Neuronal stem cell (in vitro differentiated cells): ENCODE measurements around the gene ENOSF1.

ENCODE experiments used
- DNase-seq: peaks from one replicate; pipeline ENCODE4 v3.0.0-alpha.2; 2013; ENCODE audit warnings: low spot score
- H2AFZ ChIP-seq: one replicate; pipeline ENCODE4 v1.6.1; 2013; ENCODE audit warnings: mild to moderate bottlenecking, low read length, inconsistent platforms
- H2AK5ac ChIP-seq: 2 replicates; pipeline ENCODE4 v1.6.1; 2013; ENCODE audit warnings: low read depth, mild to moderate bottlenecking, inconsistent platforms, low read length, moderate library complexity, mixed read lengths
- H2BK120ac ChIP-seq: 2 replicates; pipeline ENCODE4 v1.6.1; 2013; ENCODE audit warnings: low read depth, mild to moderate bottlenecking, inconsistent platforms, low read length, moderate library complexity, mixed read lengths
- H2BK12ac ChIP-seq: one replicate; pipeline ENCODE4 v1.6.1; 2013; ENCODE audit warnings: low read length, inconsistent platforms
- H2BK15ac ChIP-seq: 2 replicates; pipeline ENCODE4 v1.6.1; 2013; ENCODE audit warnings: mild to moderate bottlenecking, low read length, inconsistent platforms, mixed read lengths
- H2BK5ac ChIP-seq: one replicate; pipeline ENCODE4 v1.6.1; 2013; ENCODE audit warnings: inconsistent platforms, mild to moderate bottlenecking, low read length, moderate library complexity
- H3K14ac ChIP-seq: one replicate; pipeline ENCODE4 v1.6.1; 2013; ENCODE audit warnings: low read length, inconsistent platforms
- H3K18ac ChIP-seq: 2 replicates; pipeline ENCODE4 v1.6.1; 2013; ENCODE audit warnings: low read length, inconsistent platforms
- H3K23ac ChIP-seq: 2 replicates; pipeline ENCODE4 v1.6.1; 2013; ENCODE audit warnings: low read depth, mild to moderate bottlenecking, mixed read lengths, low read length, inconsistent platforms; ENCODE audit not compliant: poor library complexity
- H3K27ac ChIP-seq: replicated peaks from 3 replicates; pipeline ENCODE4 v1.5.1; 2013; ENCODE audit warnings: low read length, inconsistent platforms
- H3K27me3 ChIP-seq, 3 experiments: 2 replicates each; pipeline ENCODE4 v1.6.1; 2013; ENCODE audit warnings: low read length in 3 of 3, mild to moderate bottlenecking in 2 of 3, inconsistent platforms in 1 of 3, low read depth in 1 of 3, mixed read lengths in 1 of 3, moderate library complexity in 1 of 3; ENCODE audit not compliant: control insufficient read depth in 3 of 3, insufficient read depth in 3 of 3
- H3K36me3 ChIP-seq, 2 donors: replicated peaks in 1 of 2; 2 replicates each; pipeline ENCODE4 v1.6.1; 2013; ENCODE audit warnings: low read length in 2 of 2; ENCODE audit not compliant: control insufficient read depth in 2 of 2, insufficient read depth in 2 of 2
- H3K4ac ChIP-seq: 2 replicates; pipeline ENCODE4 v1.6.1; 2013; ENCODE audit warnings: inconsistent platforms, mild to moderate bottlenecking, low read length, moderate library complexity
- H3K4me1 ChIP-seq, 2 donors: 1 replicate in 1 of 2; 2 replicates in 1 of 2; pipeline ENCODE4 v1.6.1; 2013; ENCODE audit warnings: low read length in 2 of 2, low read depth in 1 of 2; ENCODE audit not compliant: control insufficient read depth in 2 of 2, insufficient read depth in 1 of 2
- H3K4me2 ChIP-seq: one replicate; pipeline ENCODE4 v1.6.1; 2013; ENCODE audit warnings: mild to moderate bottlenecking, low read length, inconsistent platforms; ENCODE audit not compliant: insufficient read depth, poor library complexity, severe bottlenecking
- H3K4me3 ChIP-seq, 2 donors: 2 replicates each; pipeline ENCODE4 v1.5.1; 2013; ENCODE audit warnings: low read length in 2 of 2, mild to moderate bottlenecking in 2 of 2, inconsistent platforms in 1 of 2, moderate library complexity in 1 of 2
- H3K79me1 ChIP-seq: one replicate; pipeline ENCODE4 v1.6.1; 2013; ENCODE audit warnings: low read depth, mild to moderate bottlenecking, inconsistent platforms, low read length, moderate library complexity
- H3K9ac ChIP-seq: one replicate; pipeline ENCODE4 v1.6.1; 2013; ENCODE audit warnings: mild to moderate bottlenecking, low read depth, low read length, inconsistent platforms; ENCODE audit not compliant: poor library complexity
- H3K9me3 ChIP-seq, 2 donors: replicated peaks in 1 of 2; 2 replicates each; pipeline versions ENCODE3 to v1.6.1; 2013; ENCODE audit warnings: low read length in 2 of 2, mild to moderate bottlenecking in 2 of 2, inconsistent platforms in 1 of 2, low read depth in 1 of 2, mixed read lengths in 1 of 2, moderate library complexity in 1 of 2; ENCODE audit not compliant: control insufficient read depth in 2 of 2, insufficient read depth in 1 of 2
- H4K8ac ChIP-seq: one replicate; pipeline ENCODE4 v1.6.1; 2013; ENCODE audit warnings: low read depth, mild to moderate bottlenecking, inconsistent platforms, low read length, moderate library complexity
- H4K91ac ChIP-seq: one replicate; pipeline ENCODE4 v1.6.1; 2013; ENCODE audit warnings: low read length, low read depth, mild to moderate bottlenecking, inconsistent platforms; ENCODE audit not compliant: poor library complexity
- WGBS, 2 donors: extraction: QIAGEN DNeasy Blood & Tissue Kit; methylation state at CpG; one replicate each; pipeline ENCODE4 v1.1.7; 2013; ENCODE audit warnings: missing lambda C conversion rate in 2 of 2, mixed read lengths in 1 of 2; ENCODE audit not compliant: insufficient read length in 2 of 2, insufficient replicate concordance in 1 of 2; ENCODE audit errors: extremely low coverage in 2 of 2; 5-methylcytosine and 5-hydroxymethylcytosine counted together

Gene ENOSF1

GRCh38 chr18:697012-697411 lies 15.4 kb downstream of the ENOSF1 start:
- Histone ChIP-seq H3K27ac (no peak overlapping the region), H2BK15ac (no peak overlapping the region), H3K4me1 (peaks cover 0 to 4% of the 10 kb centered on the region in 2 donors), H4K91ac (no peak overlapping the region), H2AFZ (no peak overlapping the region), H3K9ac (no peak overlapping the region), H2BK120ac (no peak overlapping the region), H3K23ac (no peak overlapping the region), H4K8ac (no peak overlapping the region), H2AK5ac (no peak overlapping the region), H3K9me3 (no peaks in the 10 kb centered on the region), H3K79me1 (no peaks in the 10 kb centered on the region), H3K4me2 (no peak overlapping the region), H3K4me3 (no peak overlapping the region), H3K14ac (no peak overlapping the region), H3K18ac (no peak overlapping the region), H2BK5ac (no peak overlapping the region), H3K4ac (no peak overlapping the region), H2BK12ac (no peak overlapping the region), H3K36me3 (peaks cover 0 to 8% of the 10 kb centered on the region in 2 donors), H3K27me3 (no peaks in the 10 kb centered on the region)
- WGBS, 2 donors: no CpG with 5 or more reads among the region's 4 CpGs
- no peak for DNase-seq

GRCh38 chr18:693466-694187 lies 18.8 kb downstream of the ENOSF1 start:
- Histone ChIP-seq H2AK5ac (no peak overlapping the region), H2BK15ac (no peak overlapping the region), H3K4ac (no peak overlapping the region), H2AFZ (peak overlapping the region; percentile 43), H3K4me3 (no peak overlapping the region), H4K91ac (no peak overlapping the region), H3K36me3 (peaks cover 0 to 16% of the 10 kb centered on the region in 2 donors), H3K27ac (no peak overlapping the region), H3K18ac (no peak overlapping the region), H3K4me2 (no peak overlapping the region), H3K9ac (no peak overlapping the region), H3K14ac (no peak overlapping the region), H2BK120ac (no peak overlapping the region), H4K8ac (no peak overlapping the region), H2BK5ac (no peak overlapping the region), H2BK12ac (no peak overlapping the region), H3K27me3 (peaks cover 0 to 3% (median 0%) of the 10 kb centered on the region in 3 experiments), H3K4me1 (peaks cover 2 to 4% of the 10 kb centered on the region in 2 donors), H3K9me3 (no peaks in the 10 kb centered on the region), H3K23ac (no peak overlapping the region), H3K79me1 (no peaks in the 10 kb centered on the region)
- WGBS, 2 donors: no CpG with 5 or more reads among the region's 8 CpGs
- DNase-seq: no peak

GRCh38 chr18:692824-693223 lies 19.6 kb downstream of the ENOSF1 start:
- H3K9me3 ChIP-seq: no peaks in the 10 kb centered on the region
- H3K9ac ChIP-seq: no peak overlapping the region
- no peak overlapping the region for H3K4me3 ChIP-seq
- WGBS, 2 donors: no CpG with 5 or more reads among the region's 6 CpGs
- DNase-seq: no peak
- no peak overlapping the region for H4K8ac ChIP-seq
- H3K18ac ChIP-seq: no peak overlapping the region
- no peak overlapping the region for H3K4ac ChIP-seq
- no peak overlapping the region for H3K23ac ChIP-seq
- H3K27ac ChIP-seq: no peak overlapping the region
- peaks cover 0 to 16% of the 10 kb centered on the region in 2 donors for H3K36me3 ChIP-seq
- no peak overlapping the region for H2BK5ac ChIP-seq
- H3K14ac ChIP-seq: no peak overlapping the region
- H3K27me3 ChIP-seq: peaks cover 0 to 8% (median 0%) of the 10 kb centered on the region in 3 experiments
- H2AFZ ChIP-seq: peak overlapping the region; percentile 5
- H3K79me1 ChIP-seq: no peaks in the 10 kb centered on the region
- H2BK15ac ChIP-seq: no peak overlapping the region
- H2AK5ac ChIP-seq: no peak overlapping the region
- H4K91ac ChIP-seq: no peak overlapping the region
- no peak overlapping the region for H2BK12ac ChIP-seq
- no peak overlapping the region for H2BK120ac ChIP-seq
- H3K4me2 ChIP-seq: no peak overlapping the region
- H3K4me1 ChIP-seq: peaks cover 4% of the 10 kb centered on the region in 2 donors

- no peak overlapping the region for H3K4me2 ChIP-seq
- H3K4me1 ChIP-seq: peaks cover 13 to 19% of the 10 kb centered on the region in 2 donors
- H3K9ac ChIP-seq: no peak overlapping the region
- H2BK120ac ChIP-seq: no peak overlapping the region
- H3K18ac ChIP-seq: peak overlapping the region; percentile 45
- peak overlapping the region; percentile 18 for H4K91ac ChIP-seq
- H3K79me1 ChIP-seq: no peaks in the 10 kb centered on the region
- H2AK5ac ChIP-seq: no peak overlapping the region
- no peak for DNase-seq
- H3K27ac ChIP-seq: no peak overlapping the region
- H3K4me3 ChIP-seq: no peak overlapping the region
- peak overlapping the region; percentile 63 for H2BK12ac ChIP-seq
- H3K9me3 ChIP-seq: peaks cover 0 to 2% of the 10 kb centered on the region in 2 donors
- no peak overlapping the region for H3K4ac ChIP-seq
- H3K14ac ChIP-seq: no peak overlapping the region
- H3K36me3 ChIP-seq: peaks cover 0 to 11% of the 10 kb centered on the region in 2 donors
- peaks cover 0 to 8% (median 4%) of the 10 kb centered on the region in 3 experiments for H3K27me3 ChIP-seq
- no peak overlapping the region for H2AFZ ChIP-seq
- no CpG with 5 or more reads among the region's 5 CpGs for WGBS, 2 donors
- H4K8ac ChIP-seq: peak overlapping the region; percentile 31
- no peak overlapping the region for H3K23ac ChIP-seq
- H2BK15ac ChIP-seq: peak overlapping the region; percentile 65
- no peak overlapping the region for H2BK5ac ChIP-seq
Observed at GRCh38 chr18:688323-688722, 24.1 kb downstream of the ENOSF1 start.
